Muscle of back (tissue), 11 donors: ENCODE results near the gene FBXW11. TPM values are rescaled to one million over a fixed set of nuclear protein-coding genes. Genes with fewer than 3 reads are reported as not detected.
"Not testable (repeated sequence)": the region's sequence is repeated elsewhere in the genome, so short reads cannot be mapped to it uniquely, and the experiment has no call there.

Experiments
- DNase-seq, 3 donors: peaks; one replicate each; pipeline versions ENCODE4 v3.0.0 to v3.0.0-alpha.2; 2013
- polyA plus RNA-seq, 10 donors: library from polyadenylated mRNA; unstranded; fragments of 120-200 nt; gene quantifications; one replicate each; pipeline ENCODE4 v1.2.1, GENCODE V29; 2013; ENCODE audit not compliant: insufficient read length in 10 of 10

FBXW11 gene
- polyA plus RNA-seq, 10 donors, result 32.4 to 41.9 (median 37.2) TPM

GRCh38 chr5:171955761-171956160, 50.7 kb downstream of the FBXW11 start:
- DNase-seq, result no peak

DNA sequence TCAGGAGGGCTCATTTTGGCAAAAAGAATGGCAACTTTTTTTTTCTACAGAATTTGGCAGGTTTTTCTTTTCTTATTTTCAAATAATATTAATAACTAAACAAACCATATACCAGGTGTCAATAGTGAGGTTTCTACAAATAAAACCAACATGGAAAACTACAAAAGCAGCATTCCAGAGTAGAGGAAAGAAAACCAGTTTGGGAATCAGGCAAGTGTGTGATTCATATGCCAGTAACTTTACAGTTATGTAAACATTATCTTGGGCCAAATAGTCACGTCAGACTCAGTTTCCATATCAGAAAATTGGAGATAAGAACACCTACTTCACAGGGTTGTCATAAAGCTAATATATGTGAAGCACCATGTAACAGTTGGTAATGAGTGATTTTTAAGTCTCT, 51.7 kb downstream of the FBXW11 start:
- no peak for DNase-seq

- peak in 1 of 3 donors; percentile 21 for DNase-seq
Measured at GRCh38 chr5:171953860-171954701, 52.4 kb downstream of the FBXW11 start.

DNA sequence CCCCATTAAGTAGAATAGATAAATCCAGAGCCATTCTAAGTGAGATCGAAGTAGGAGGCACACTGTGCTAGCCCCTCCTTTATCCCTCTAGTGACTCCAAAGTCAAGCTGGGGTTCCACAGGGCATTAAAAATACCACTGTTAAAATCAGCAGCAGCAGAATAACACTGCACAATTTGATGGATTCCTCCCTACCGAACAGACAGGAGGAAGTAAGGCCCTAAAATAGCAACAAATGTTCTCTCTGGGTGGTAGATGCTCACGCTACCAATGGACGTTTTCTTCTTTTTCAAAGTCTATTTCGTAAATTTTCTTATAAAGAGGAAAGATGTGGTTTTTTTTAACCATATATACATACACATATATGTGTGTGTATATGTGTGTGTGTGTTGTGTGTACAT, 54.4 kb downstream of the FBXW11 start:
- DNase-seq, result no peak

GRCh38 chr5:171951218-171951617, 55.2 kb downstream of the FBXW11 start:
- no peak for DNase-seq

GRCh38 chr5:171946000-171946781, 60.2 kb downstream of the FBXW11 start:
- no peak for DNase-seq

GRCh38 chr5:171945476-171945875, 61.0 kb downstream of the FBXW11 start:
- no peak for DNase-seq

GRCh38 chr5:171945066-171945465, 61.4 kb downstream of the FBXW11 start:
- DNase-seq, result no peak

DNA sequence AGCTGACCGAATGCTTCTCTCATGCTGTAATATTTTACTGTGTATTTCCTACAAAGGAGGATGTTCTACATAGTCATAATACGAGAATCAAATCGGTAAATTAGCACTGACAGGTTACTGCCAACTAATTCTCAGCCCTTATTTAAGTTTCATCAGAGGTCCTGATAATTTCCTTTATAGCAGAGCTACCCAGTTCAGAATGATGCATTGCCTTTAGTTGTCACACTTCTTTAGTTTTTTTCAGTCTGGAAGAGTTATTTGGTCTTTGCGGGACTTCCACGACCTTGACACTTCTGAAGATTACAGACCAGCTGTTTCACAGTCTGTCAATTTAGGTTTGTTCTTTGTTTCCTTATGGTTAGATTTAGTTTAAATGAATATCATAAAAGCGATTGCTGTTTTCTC, 64.3 kb downstream of the FBXW11 start:
- not testable (repeated sequence) for DNase-seq

DNA sequence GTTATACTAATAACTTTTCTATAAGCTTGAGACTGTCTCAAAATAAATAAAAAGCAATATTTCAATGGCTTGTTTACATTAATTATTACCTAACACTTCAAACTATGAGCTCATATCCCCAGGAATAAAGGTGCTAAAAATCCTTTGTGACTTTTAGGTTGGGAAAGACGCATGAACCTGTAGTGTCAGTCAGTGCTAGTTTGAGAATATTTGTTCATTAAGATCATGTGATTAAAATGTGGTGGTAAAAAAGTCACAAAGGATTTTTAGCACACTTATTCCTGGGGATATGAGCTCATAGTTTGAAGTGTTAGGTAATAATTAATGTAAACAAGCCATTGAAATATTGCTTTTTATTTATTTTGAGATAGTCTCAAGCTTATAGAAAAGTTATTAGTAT, 64.8 kb downstream of the FBXW11 start:
- not testable (repeated sequence) for DNase-seq

DNA sequence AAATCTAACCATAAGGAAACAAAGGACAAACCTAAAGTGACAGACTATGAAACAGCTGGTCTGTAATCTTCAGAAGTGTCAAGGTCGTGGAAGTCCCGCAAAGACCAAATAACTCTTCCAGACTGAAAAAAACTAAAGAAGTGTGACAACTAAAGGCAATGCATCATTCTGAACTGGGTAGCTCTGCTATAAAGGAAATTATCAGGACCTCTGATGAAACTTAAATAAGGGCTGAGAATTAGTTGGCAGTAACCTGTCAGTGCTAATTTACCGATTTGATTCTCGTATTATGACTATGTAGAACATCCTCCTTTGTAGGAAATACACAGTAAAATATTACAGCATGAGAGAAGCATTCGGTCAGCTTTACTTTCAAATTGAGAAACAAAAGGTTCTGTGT, 65.2 kb downstream of the FBXW11 start:
- DNase-seq, result not testable (repeated sequence)

GRCh38 chr5:171939951-171940350, 66.5 kb downstream of the FBXW11 start:
- no peak for DNase-seq

DNA sequence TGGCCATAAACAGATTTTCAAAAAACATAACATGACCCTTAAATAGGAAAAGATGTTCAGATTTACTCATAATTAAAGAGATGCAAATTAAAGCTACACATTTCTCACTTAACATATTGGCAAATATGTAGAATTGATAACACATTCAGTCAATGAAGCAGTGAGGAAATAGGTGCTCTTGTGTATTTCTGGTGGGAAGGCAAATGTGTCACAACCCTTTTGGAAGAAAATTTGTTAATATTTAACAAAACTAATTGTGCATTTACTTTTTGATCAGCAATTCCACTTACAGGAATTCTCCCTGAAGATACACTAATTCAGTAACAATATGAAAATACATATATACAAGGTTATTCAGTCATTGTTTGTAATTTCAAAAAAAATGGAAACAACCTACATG, 68.1 kb downstream of the FBXW11 start:
- DNase-seq, result no peak

DNA sequence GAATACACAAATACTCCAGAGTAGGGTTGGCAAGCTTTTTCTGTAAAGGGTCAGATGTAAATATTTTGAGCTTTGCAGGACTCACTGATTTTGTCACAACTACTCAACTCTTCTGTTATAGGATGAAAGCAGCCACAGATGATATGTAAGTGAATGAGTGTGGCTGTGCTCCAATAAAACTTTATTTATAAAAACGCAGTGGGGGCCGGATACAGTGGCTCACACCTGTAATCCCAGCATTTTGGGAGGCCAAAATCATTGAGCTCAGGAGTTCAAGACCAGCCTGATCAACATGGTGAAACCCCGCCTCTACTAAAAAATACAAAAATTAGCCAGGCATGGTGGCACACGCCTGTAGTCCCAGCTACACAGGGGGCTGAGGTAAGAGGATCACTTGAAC, 69.1 kb downstream of the FBXW11 start:
- DNase-seq, result no peak

GRCh38 chr5:171934586-171934985, 71.9 kb downstream of the FBXW11 start:
- DNase-seq, result no peak

DNA sequence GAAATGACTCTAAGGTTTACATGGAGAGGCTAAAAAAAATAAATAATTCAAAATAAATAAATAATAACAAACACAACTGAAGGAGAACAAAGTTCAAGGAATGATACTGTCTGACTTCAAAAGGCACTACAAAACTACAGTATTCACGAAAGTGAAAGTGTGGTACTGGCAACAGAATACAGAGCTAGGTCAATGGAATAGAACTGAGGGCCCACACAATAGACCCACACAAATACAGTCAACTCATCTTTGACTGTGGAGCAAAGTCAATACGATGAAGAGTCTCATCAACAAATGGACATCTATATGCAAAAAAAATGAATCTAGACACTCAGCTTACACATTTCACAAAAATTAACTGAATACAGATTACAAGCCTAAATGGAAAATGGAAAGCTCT, 75.3 kb downstream of the FBXW11 start:
- DNase-seq, result no peak

GRCh38 chr5:171927345-171927941, 79.0 kb downstream of the FBXW11 start:
- no peak for DNase-seq

DNA sequence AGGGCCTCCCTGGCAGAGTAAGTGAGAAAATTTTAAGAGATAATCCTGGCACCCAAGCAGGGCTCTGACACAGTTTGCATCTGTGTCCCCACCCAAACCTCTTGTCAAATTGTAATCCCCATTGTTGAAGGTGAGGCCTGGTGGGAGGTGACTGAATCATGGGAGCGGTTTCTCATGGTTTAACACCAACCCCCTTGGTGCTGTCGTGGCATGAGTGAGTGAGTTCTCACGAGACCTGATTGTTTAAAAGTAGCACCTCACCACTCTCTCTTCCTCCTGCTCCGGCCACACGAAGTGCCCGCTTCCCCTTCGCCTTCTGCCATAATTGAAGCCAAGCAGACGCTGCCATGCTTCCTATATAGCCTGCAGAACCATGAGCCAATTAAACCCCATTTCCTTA, 80.1 kb downstream of the FBXW11 start:
- no peak for DNase-seq

DNA sequence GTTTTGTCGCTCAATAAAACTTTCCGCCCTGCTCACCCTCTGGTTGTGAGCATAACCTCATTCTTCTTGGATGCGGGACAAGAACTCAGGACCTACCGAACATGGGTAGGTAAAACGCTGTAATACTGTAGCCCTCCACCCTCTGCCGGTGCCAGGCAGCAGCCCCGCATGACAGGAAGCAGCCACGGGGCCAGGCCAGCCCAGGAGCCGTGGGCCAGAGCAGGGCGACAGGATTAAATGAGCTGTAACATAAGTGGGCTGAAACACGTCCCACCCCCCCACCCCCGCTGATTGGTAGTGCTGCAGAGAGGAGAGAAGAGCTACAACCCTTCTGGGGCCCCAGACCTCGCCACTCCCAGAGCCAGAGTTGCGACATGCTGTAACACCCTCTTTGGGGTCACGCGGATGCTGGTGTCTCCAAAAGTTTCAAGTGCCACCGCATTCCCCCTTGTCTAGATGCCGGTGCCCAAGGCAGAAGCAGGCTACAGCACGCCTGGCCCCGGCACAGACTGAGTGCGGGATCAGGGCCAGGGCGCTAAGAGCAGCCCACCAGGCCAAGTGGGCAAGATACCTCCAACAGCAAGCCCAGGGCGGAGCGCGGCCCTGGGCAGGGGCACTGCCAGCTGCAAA, 81.8 kb downstream of the FBXW11 start:
- DNase-seq, result no peak

DNA sequence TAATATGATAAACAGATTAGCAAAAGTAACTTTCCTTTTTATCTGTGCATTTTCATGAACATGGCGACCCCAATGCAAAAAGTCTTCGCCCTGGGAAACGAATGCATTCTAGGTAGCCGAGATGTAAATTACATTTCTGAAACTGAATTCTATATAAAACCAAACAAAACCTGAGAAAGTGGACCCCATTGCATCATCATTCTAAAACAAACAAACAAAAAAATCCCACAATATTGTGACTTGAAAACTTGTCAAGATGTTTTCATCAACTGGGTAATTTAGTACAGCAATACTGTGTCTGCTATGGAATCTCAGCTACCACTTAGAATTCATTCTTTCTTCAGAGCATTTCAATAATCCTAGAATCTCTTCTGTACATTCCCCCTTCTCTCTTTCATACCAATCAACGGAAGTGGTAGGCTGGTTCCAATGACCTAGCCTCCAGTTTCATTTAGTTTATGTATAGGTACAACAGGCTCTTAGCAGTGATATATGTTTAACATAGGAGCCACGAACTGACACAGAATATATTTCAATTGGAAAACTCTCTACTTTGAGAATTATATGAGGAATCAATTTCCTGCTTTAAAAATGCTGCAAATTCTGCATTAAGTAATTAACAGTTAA, 85.6 kb downstream of the FBXW11 start:
- no peak for DNase-seq

DNA sequence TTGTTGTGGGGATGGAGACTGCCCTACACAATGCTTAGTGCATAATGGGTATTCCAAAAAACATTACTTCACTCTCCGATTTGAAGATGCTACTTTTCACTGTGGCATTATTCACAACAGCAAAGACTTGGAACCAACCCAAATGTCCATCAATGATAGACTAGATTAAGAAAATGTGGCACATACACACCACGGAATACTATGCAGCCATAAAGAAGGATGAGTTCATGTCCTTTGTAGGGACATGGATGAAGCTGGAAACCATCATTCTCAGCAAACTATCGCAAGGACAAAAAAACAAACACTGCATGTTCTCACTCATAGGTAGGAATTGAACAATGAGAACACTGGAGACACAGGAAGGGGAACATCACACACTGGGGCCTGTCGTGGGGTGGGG, 90.7 kb downstream of the FBXW11 start:
- not testable (repeated sequence) for DNase-seq
